Measurements from ENCODE around the gene DYNLL2. TPM values are rescaled to one million over a fixed set of nuclear protein-coding genes. Genes with fewer than 3 reads are reported as not detected.
"Not testable (repeated sequence)": the region's sequence is repeated elsewhere in the genome, so short reads cannot be mapped to it uniquely, and the experiment has no call there.

Gene DYNLL2
- polyA plus RNA-seq, result 1 to 10 TPM in 1 of 3 donors, under 1 TPM in 2; 0.53 to 1.1 (median 0.90) TPM

GRCh38 chr17:58082870-58083490, at the start of gene DYNLL2:
DYNLL2 (plus strand) TSS chr17:58083419; CDS start chr17:58087091, 3,672 bp downstream.
- H3K4me3 Mint-ChIP-seq, result peak within 1 kb of the TSS; percentile 81 to 90 (median 86)
- H3K4me1 Mint-ChIP-seq, result peaks cover 38 to 41% of the 10 kb centered on the region in 2 donors
- DNase-seq, result peak; percentile 82 to 87 (median 87)
- H3K36me3 Mint-ChIP-seq, result peaks cover 6 to 12% (median 7%) of the 10 kb centered on the region in 3 donors
- peaks cover 0 to 2% (median 0%) of the 10 kb centered on the region in 6 donors for H3K9me3 Mint-ChIP-seq
- H3K27me3 Mint-ChIP-seq (ENCODE audit: low read depth in 3 of 3), result peaks cover 0 to 10% (median 7%) of the 10 kb centered on the region in 3 donors
- peak within 1 kb of the TSS; percentile 73 to 91 (median 86) for H3K27ac Mint-ChIP-seq

- Mint-ChIP-seq H3K27ac (no peak overlapping the region), H3K4me1 (no peaks in the 10 kb centered on the region), H3K9me3 (no peaks in the 10 kb centered on the region), H3K36me3 (peaks cover 0 to 4% (median 0%) of the 10 kb centered on the region in 3 donors), H3K4me3 (no peak overlapping the region), H3K27me3 (ENCODE audit: low read depth in 3 of 3) (peaks cover 5 to 13% (median 9%) of the 10 kb centered on the region in 3 donors)
- DNase-seq, result no peak
These were observed 43.2 kb upstream of the DYNLL2 start for GRCh38 chr17:58039975-58040374.

- Mint-ChIP-seq H3K9me3 (no peaks in the 10 kb centered on the region), H3K4me1 (no peaks in the 10 kb centered on the region), H3K27me3 (ENCODE audit: low read depth in 3 of 3) (peaks cover 5 to 13% (median 9%) of the 10 kb centered on the region in 3 donors), H3K4me3 (no peak overlapping the region), H3K27ac (no peak overlapping the region), H3K36me3 (peaks cover 0 to 4% (median 0%) of the 10 kb centered on the region in 3 donors)
- no peak for DNase-seq
These were observed 42.8 kb upstream of the DYNLL2 start for GRCh38 chr17:58040386-58040785.

GRCh38 chr17:58041161-58041560, 42.1 kb upstream of the DYNLL2 start:
- no peak for DNase-seq
- Mint-ChIP-seq H3K27me3 (ENCODE audit: low read depth in 3 of 3) (peaks cover 5 to 11% (median 6%) of the 10 kb centered on the region in 3 donors), H3K27ac (no peak overlapping the region), H3K9me3 (no peaks in the 10 kb centered on the region), H3K36me3 (peaks cover 0 to 4% (median 0%) of the 10 kb centered on the region in 3 donors), H3K4me1 (no peaks in the 10 kb centered on the region), H3K4me3 (no peak overlapping the region)

GRCh38 chr17:58043221-58044181, 39.7 kb upstream of the DYNLL2 start:
- Mint-ChIP-seq H3K4me3 (no peak overlapping the region), H3K4me1 (no peaks in the 10 kb centered on the region), H3K27ac (no peak overlapping the region), H3K9me3 (no peaks in the 10 kb centered on the region), H3K27me3 (ENCODE audit: low read depth in 3 of 3) (peaks cover 5 to 13% (median 5%) of the 10 kb centered on the region in 3 donors), H3K36me3 (peaks cover 0 to 4% (median 0%) of the 10 kb centered on the region in 3 donors)
- no peak for DNase-seq

GRCh38 chr17:58044256-58044655, 39.0 kb upstream of the DYNLL2 start:
- not testable (repeated sequence) for H3K4me1 Mint-ChIP-seq, H3K27ac Mint-ChIP-seq, H3K36me3 Mint-ChIP-seq, H3K9me3 Mint-ChIP-seq, H3K4me3 Mint-ChIP-seq, DNase-seq
- peaks cover 5 to 13% (median 5%) of the 10 kb centered on the region in 3 donors for H3K27me3 Mint-ChIP-seq (ENCODE audit: low read depth in 3 of 3)

GRCh38 chr17:58046239-58047094, 36.8 kb upstream of the DYNLL2 start:
- peaks cover 0 to 1% (median 0%) of the 10 kb centered on the region in 3 donors for H3K36me3 Mint-ChIP-seq
- no peak for DNase-seq
- H3K27me3 Mint-ChIP-seq (ENCODE audit: low read depth in 3 of 3), result peaks cover 2 to 13% (median 11%) of the 10 kb centered on the region in 3 donors
- H3K9me3 Mint-ChIP-seq, result no peaks in the 10 kb centered on the region
- H3K27ac Mint-ChIP-seq, result no peak overlapping the region
- no peak overlapping the region for H3K4me3 Mint-ChIP-seq
- no peaks in the 10 kb centered on the region for H3K4me1 Mint-ChIP-seq

GRCh38 chr17:58047376-58048150, 35.7 kb upstream of the DYNLL2 start:
- peaks cover 0 to 14% (median 13%) of the 10 kb centered on the region in 3 donors for H3K27me3 Mint-ChIP-seq (ENCODE audit: low read depth in 3 of 3)
- H3K4me3 Mint-ChIP-seq, result no peak overlapping the region
- H3K4me1 Mint-ChIP-seq, result no peaks in the 10 kb centered on the region
- H3K27ac Mint-ChIP-seq, result peak overlapping the region in 1 of 6 donors; percentile 18
- no peaks in the 10 kb centered on the region for H3K9me3 Mint-ChIP-seq
- no peaks in the 10 kb centered on the region for H3K36me3 Mint-ChIP-seq
- DNase-seq, result no peak

- Mint-ChIP-seq H3K27ac (no peak overlapping the region), H3K4me1 (peaks cover 7 to 17% of the 10 kb centered on the region in 2 donors), H3K9me3 (no peaks in the 10 kb centered on the region), H3K27me3 (ENCODE audit: low read depth in 3 of 3) (peaks cover 0 to 9% (median 2%) of the 10 kb centered on the region in 3 donors), H3K4me3 (no peak overlapping the region), H3K36me3 (no peaks in the 10 kb centered on the region)
- no peak for DNase-seq
These were observed 33.7 kb upstream of the DYNLL2 start for GRCh38 chr17:58049533-58049932.

- H3K4me3 Mint-ChIP-seq, result no peak overlapping the region
- peaks cover 0 to 12% (median 2%) of the 10 kb centered on the region in 3 donors for H3K27me3 Mint-ChIP-seq (ENCODE audit: low read depth in 3 of 3)
- no peak for DNase-seq
- peaks cover 9 to 22% of the 10 kb centered on the region in 2 donors for H3K4me1 Mint-ChIP-seq
- no peaks in the 10 kb centered on the region for H3K9me3 Mint-ChIP-seq
- no peaks in the 10 kb centered on the region for H3K36me3 Mint-ChIP-seq
- no peak overlapping the region for H3K27ac Mint-ChIP-seq
These were observed 32.3 kb upstream of the DYNLL2 start for GRCh38 chr17:58050966-58051365.

- peaks cover 0 to 12% (median 2%) of the 10 kb centered on the region in 3 donors for H3K27me3 Mint-ChIP-seq (ENCODE audit: low read depth in 3 of 3)
- H3K36me3 Mint-ChIP-seq, result no peaks in the 10 kb centered on the region
- H3K27ac Mint-ChIP-seq, result no peak overlapping the region
- DNase-seq, result no peak
- H3K9me3 Mint-ChIP-seq, result no peaks in the 10 kb centered on the region
- peaks cover 9 to 22% of the 10 kb centered on the region in 2 donors for H3K4me1 Mint-ChIP-seq
- H3K4me3 Mint-ChIP-seq, result no peak overlapping the region
These were observed 31.8 kb upstream of the DYNLL2 start for GRCh38 chr17:58051468-58051867.

- no peak overlapping the region for H3K27ac Mint-ChIP-seq
- H3K4me1 Mint-ChIP-seq, result peaks cover 9 to 22% of the 10 kb centered on the region in 2 donors
- no peaks in the 10 kb centered on the region for H3K9me3 Mint-ChIP-seq
- no peaks in the 10 kb centered on the region for H3K36me3 Mint-ChIP-seq
- H3K4me3 Mint-ChIP-seq, result no peak overlapping the region
- peaks cover 0 to 13% (median 2%) of the 10 kb centered on the region in 3 donors for H3K27me3 Mint-ChIP-seq (ENCODE audit: low read depth in 3 of 3)
- DNase-seq, result no peak
These were observed 30.8 kb upstream of the DYNLL2 start for GRCh38 chr17:58052407-58052806.

All from immature natural killer cell (primary cell).